Kidney (tissue), 14 donors: ENCODE results near the gene KDM8. TPM values are rescaled to one million over a fixed set of nuclear protein-coding genes. Genes with fewer than 3 reads are reported as not detected.

Source experiments
- DNase-seq, 5 donors: peaks; one replicate each; pipeline ENCODE4 v3.0.0-alpha.2; 2013 to 2020
- FAIRE-seq: peaks from 2 replicates; lab custom pipeline; 2012; peaks lifted over from hg19 to GRCh38; lab: Jason Lieb, UNC
- H3K27ac ChIP-seq, 2 donors: one replicate each; pipeline ENCODE4 v1.7.0; 2013; ENCODE audit warnings: low read depth in 2 of 2, low read length in 2 of 2, inconsistent platforms in 1 of 2
- H3K27me3 ChIP-seq: one replicate; pipeline ENCODE4 v1.7.1; 2013; ENCODE audit warnings: low read length, inconsistent platforms; ENCODE audit not compliant: control insufficient read depth, insufficient read depth
- H3K36me3 ChIP-seq, 3 donors: one replicate each; pipeline versions ENCODE4 v1.7.0 to v1.7.1; 2013; ENCODE audit warnings: low read length in 3 of 3, control low read depth in 1 of 3, inconsistent platforms in 1 of 3; ENCODE audit not compliant: insufficient read depth in 3 of 3, control insufficient read depth in 2 of 3
- H3K4me1 ChIP-seq, 3 donors: one replicate each; pipeline versions ENCODE4 v1.7.0 to v1.7.1; 2013; ENCODE audit warnings: low read length in 3 of 3, inconsistent platforms in 1 of 3, low read depth in 1 of 3; ENCODE audit not compliant: control insufficient read depth in 2 of 3, insufficient read depth in 2 of 3
- H3K4me3 ChIP-seq, 3 donors: one replicate each; pipeline versions ENCODE4 v1.7.0 to v1.8.1; 2013; ENCODE audit warnings: low read length in 3 of 3, control low read depth in 1 of 3, inconsistent platforms in 1 of 3
- H3K9ac ChIP-seq, 3 donors: one replicate each; pipeline versions ENCODE4 v1.7.0 to v1.7.1; 2013; ENCODE audit warnings: low read length in 3 of 3, control low read depth in 1 of 3, inconsistent platforms in 1 of 3
- H3K9me3 ChIP-seq, 3 donors: one replicate each; pipeline versions ENCODE4 v1.7.0 to v1.7.1; 2013; ENCODE audit warnings: low read length in 3 of 3, control low read depth in 1 of 3, inconsistent platforms in 1 of 3; ENCODE audit not compliant: control insufficient read depth in 2 of 3, insufficient read depth in 1 of 3
- intact Hi-C: fragments of 100-400 bp; cut with DNase I; formaldehyde crosslinking; loops from one replicate; pipeline ENCODE4 v1.11.1; 2022
- polyA plus RNA-seq: library from polyadenylated mRNA; stranded (reverse); fragments of 350-450 nt; fragmentation: Illumina TruSeq; extraction: RNeasy Lipid Tissue Mini Kit (QIAGEN cat#74804); gene quantifications from one replicate; pipeline ENCODE4 v1.2.3, GENCODE V29; 2014; ENCODE audit warnings: low read depth, low replicate concordance; ENCODE audit not compliant: insufficient read depth
- total RNA-seq: library from RNA; stranded (reverse); fragmentation: NEBNext Ultra II Directional; extraction: Animal tissue kit (Norgen Biotek cat#: 25700); gene quantifications from one replicate; pipeline ENCODE4 v1.2.1, GENCODE V29; 2021
- TF ChIP-seq, protein P1 (sequence below): IDR thresholded peaks from 3 replicates; pipeline ENCODE4 v1.5.1; 2012; ENCODE audit warnings: mild to moderate bottlenecking, moderate library complexity, borderline replicate concordance; ENCODE audit not compliant: insufficient read depth; ENCODE audit errors: extremely low read depth
- donor health status: control.
- donor health status: control.
- donor health status: control.
- donor health status: control.
- donor health status: control.
- donor health status: DM: yes; HTN: yes; CAD: no.
- donor health status: Normal renal cell carcinoma (clear cell type).

KDM8 gene
- total and polyA plus RNA-seq, 2 donors from 2014 or later = 6.3 to 8.5 TPM

DNA sequence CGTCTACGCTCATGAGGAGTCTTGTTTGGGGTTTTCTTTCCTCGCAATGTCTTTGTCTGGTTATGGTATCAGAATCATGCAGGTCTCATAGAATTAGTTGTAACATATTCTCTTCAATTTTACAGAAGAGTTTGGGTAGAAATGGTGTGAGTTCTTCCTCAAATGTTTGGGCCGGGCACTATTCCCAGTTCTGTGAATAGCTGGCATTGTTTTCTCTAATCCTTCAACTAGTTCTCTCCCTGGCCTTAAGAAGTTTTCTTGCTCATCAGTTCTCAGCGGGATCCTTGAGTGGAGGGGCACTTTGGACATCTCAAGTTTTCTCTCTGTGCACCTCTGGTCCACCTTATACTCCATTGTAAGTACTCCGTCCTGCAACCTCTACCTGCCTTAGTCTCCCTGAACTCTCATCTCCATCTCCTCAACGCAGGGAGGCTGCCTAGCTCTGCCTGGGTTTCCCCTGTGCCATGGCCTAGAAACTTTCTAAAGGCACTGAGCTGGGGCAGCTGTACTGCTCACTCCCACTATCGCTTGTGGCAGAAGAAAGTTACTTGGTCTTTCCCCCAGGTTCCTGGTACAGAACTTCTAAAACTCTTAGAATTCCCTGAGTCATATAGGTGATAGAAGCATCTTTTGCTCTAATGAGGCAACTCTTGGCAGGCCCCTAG, 48.3 kb downstream of the KDM8 start:
- Histone ChIP-seq H3K27me3 (no peaks in the 10 kb centered on the region), H3K9me3 (no peaks in the 10 kb centered on the region), H3K4me3 (no peak overlapping the region), H3K4me1 (peaks cover 0 to 4% (median 0%) of the 10 kb centered on the region in 3 donors), H3K36me3 (peaks cover 4 to 17% (median 4%) of the 10 kb centered on the region in 3 donors), H3K9ac (no peak overlapping the region), H3K27ac (no peak overlapping the region)
- FAIRE-seq (no peak), DNase-seq (no peak)
- TF ChIP-seq, protein P1, sequence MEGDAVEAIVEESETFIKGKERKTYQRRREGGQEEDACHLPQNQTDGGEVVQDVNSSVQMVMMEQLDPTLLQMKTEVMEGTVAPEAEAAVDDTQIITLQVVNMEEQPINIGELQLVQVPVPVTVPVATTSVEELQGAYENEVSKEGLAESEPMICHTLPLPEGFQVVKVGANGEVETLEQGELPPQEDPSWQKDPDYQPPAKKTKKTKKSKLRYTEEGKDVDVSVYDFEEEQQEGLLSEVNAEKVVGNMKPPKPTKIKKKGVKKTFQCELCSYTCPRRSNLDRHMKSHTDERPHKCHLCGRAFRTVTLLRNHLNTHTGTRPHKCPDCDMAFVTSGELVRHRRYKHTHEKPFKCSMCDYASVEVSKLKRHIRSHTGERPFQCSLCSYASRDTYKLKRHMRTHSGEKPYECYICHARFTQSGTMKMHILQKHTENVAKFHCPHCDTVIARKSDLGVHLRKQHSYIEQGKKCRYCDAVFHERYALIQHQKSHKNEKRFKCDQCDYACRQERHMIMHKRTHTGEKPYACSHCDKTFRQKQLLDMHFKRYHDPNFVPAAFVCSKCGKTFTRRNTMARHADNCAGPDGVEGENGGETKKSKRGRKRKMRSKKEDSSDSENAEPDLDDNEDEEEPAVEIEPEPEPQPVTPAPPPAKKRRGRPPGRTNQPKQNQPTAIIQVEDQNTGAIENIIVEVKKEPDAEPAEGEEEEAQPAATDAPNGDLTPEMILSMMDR = no peak
- intact Hi-C loops = no loop called here

DNA sequence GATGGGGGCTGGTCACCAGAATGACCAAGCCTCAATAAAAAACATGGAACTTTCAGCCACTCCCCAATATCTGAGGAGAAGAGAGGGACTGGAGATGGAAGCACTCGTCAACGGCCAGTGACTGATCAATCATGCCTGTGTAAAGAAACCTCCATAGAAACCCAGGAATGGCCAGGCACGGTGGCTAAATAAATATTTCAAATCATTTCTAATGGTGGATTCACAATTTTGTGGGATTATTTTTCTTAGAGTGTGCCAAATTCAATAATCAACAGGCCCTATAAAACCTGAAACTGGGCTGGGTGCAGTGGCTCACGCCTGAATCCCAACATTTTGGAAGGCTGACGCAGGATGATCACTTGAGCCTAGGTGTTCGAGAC, 48.9 kb downstream of the KDM8 start:
- TF ChIP-seq, protein P1 = no peak
- H3K9ac ChIP-seq = no peak overlapping the region
- FAIRE-seq = no peak
- no peak for DNase-seq
- H3K4me3 ChIP-seq = no peak overlapping the region
- no peak overlapping the region for H3K27ac ChIP-seq
- no peaks in the 10 kb centered on the region for H3K27me3 ChIP-seq
- peaks cover 4 to 17% (median 9%) of the 10 kb centered on the region in 3 donors for H3K36me3 ChIP-seq
- intact Hi-C loops = no loop called here
- H3K4me1 ChIP-seq = peaks cover 0 to 5% (median 0%) of the 10 kb centered on the region in 3 donors
- H3K9me3 ChIP-seq = no peaks in the 10 kb centered on the region

DNA sequence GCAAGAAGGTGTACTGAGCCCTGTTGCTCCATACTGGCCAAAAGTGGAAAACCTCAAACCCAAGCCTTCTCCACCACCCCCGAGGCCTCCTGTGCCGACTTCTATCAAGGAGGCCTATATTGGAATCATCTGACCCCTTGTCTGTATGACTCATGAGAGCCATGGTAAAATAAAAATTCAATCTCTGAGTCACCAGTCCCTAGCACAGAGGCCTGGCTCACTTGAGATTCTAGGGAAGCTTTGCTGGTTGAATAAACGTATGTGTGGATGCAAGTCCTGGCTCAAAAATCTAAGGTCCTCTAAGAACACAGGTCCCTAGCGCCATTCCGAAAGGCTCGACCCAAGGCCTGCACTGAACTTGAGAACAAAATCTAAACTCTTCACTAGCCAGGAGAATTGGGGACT, 50.2 kb downstream of the KDM8 start:
- intact Hi-C loops = no loop called here
- FAIRE-seq (no peak), DNase-seq (no peak)
- Histone ChIP-seq H3K27me3 (no peaks in the 10 kb centered on the region), H3K4me3 (no peak overlapping the region), H3K9ac (no peak overlapping the region), H3K4me1 (peaks cover 0 to 9% (median 0%) of the 10 kb centered on the region in 3 donors), H3K9me3 (no peaks in the 10 kb centered on the region), H3K36me3 (peaks cover 4 to 17% (median 10%) of the 10 kb centered on the region in 3 donors), H3K27ac (peak overlapping the region; percentile 47 to 51)
- TF ChIP-seq, protein P1 = no peak
